Esophagus muscularis mucosa (tissue), 4 donors: Measurements from ENCODE around the gene FANCC. TPM values are rescaled to one million over a fixed set of nuclear protein-coding genes. Genes with fewer than 3 reads are reported as not detected.

Experiments
- DNase-seq: peaks from one replicate; pipeline ENCODE4 v3.0.0-alpha.2; 2017; ENCODE audit errors: extremely low spot score
- H3K27ac ChIP-seq, 4 donors: fragments of 200-600 bp; sonication (generic); replicated peaks in 1 of 4; 1 replicate in 3 of 4; 2 replicates in 1 of 4; pipeline ENCODE4 v1.5.1; 2016 to 2019; ENCODE audit warnings: mild to moderate bottlenecking in 1 of 4
- H3K27me3 ChIP-seq, 4 donors: fragments of 200-600 bp; sonication (generic); one replicate each; pipeline versions ENCODE4 v1.5.1 to v1.6.0; 2016 to 2019
- H3K36me3 ChIP-seq, 4 donors: fragments of 200-600 bp; sonication (generic); one replicate each; pipeline ENCODE4 v1.5.1; 2016 to 2019
- H3K4me1 ChIP-seq, 4 donors: fragments of 200-600 bp; sonication (generic); one replicate each; pipeline ENCODE4 v1.5.1; 2016 to 2019
- H3K4me3 ChIP-seq, 4 donors: fragments of 200-600 bp; sonication (generic); 1 replicate in 2 of 4; 2 replicates in 2 of 4; pipeline ENCODE4 v1.5.1; 2016 to 2019; ENCODE audit warnings: mild to moderate bottlenecking in 4 of 4, moderate library complexity in 1 of 4
- H3K9me3 ChIP-seq, 4 donors: fragments of 200-600 bp; sonication (generic); 1 replicate in 3 of 4; 2 replicates in 1 of 4; pipeline ENCODE4 v1.5.1; 2016 to 2019
- EP300 ChIP-seq: sonication (generic); formaldehyde crosslinking; IDR thresholded peaks from one replicate; pipeline ENCODE4 v1.6.1; 2017; ENCODE audit warnings: antibody characterized with exemption
- POLR2A ChIP-seq: fragments of 450-650 bp; IDR thresholded peaks from one replicate; pipeline ENCODE4 v1.6.1; 2017; ENCODE audit warnings: antibody characterized with exemption, moderate library complexity, mild to moderate bottlenecking, low read depth
- POLR2AphosphoS5 ChIP-seq, 2 donors: sonication (generic); formaldehyde crosslinking; IDR thresholded peaks; one replicate each; pipeline ENCODE4 v1.6.1; 2017; ENCODE audit warnings: antibody characterized with exemption in 2 of 2
- WGBS: methylation state at CpG from one replicate; pipeline ENCODE4 v1.1.5; 2018; 5-methylcytosine and 5-hydroxymethylcytosine counted together
- intact Hi-C: fragments of 100-400 bp; cut with DNase I; formaldehyde crosslinking; loops from one replicate; pipeline ENCODE4 v1.15.1; 2023
- total RNA-seq, 4 donors: library from RNA; depleted of rRNA; stranded (reverse); fragments of >200 nt; gene quantifications; one replicate each; pipeline versions ENCODE4 v1.1.0 to v1.2.1, GENCODE V29; 2016
- TF ChIP-seq, protein P1 (sequence below), 3 experiments: fragments of 200-600 bp in 2 of 3; fragments of 450-650 bp in 1 of 3; sonication (generic) in 2 of 3; IDR thresholded peaks; one replicate each; pipeline ENCODE4 v1.5.1; 2017 to 2019; ENCODE audit warnings: antibody characterized with exemption in 3 of 3, mild to moderate bottlenecking in 2 of 3, moderate library complexity in 1 of 3

FANCC gene
- total RNA-seq, 4 donors from 2014 or later, result 5.3 to 9.5 (median 6.8) TPM

DNA sequence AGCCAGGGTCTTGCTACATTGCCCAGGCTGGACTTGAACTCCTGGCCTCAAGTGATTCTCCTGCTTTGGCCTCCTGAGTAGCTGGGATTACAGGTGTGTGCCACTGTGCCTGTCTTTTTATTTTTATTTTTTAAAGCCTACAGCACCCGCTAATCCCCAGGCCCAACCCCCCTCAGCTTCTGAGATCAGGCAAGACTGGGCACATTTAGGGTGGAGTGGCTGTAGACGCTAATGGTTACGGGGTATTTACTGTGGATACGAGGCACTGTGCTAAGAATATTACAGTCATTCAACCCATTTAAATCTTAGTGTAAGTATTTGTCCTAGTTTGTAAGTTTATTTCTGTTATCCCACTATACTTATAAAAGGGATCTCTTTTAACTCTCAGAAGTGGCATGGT lies 175.2 kb downstream of the FANCC start:
- peak overlapping the region in 3 of 4 donors; percentile 56 to 77 (median 67) for H3K27ac ChIP-seq
- no peak overlapping the region for H3K4me3 ChIP-seq
- TF ChIP-seq, protein P1, sequence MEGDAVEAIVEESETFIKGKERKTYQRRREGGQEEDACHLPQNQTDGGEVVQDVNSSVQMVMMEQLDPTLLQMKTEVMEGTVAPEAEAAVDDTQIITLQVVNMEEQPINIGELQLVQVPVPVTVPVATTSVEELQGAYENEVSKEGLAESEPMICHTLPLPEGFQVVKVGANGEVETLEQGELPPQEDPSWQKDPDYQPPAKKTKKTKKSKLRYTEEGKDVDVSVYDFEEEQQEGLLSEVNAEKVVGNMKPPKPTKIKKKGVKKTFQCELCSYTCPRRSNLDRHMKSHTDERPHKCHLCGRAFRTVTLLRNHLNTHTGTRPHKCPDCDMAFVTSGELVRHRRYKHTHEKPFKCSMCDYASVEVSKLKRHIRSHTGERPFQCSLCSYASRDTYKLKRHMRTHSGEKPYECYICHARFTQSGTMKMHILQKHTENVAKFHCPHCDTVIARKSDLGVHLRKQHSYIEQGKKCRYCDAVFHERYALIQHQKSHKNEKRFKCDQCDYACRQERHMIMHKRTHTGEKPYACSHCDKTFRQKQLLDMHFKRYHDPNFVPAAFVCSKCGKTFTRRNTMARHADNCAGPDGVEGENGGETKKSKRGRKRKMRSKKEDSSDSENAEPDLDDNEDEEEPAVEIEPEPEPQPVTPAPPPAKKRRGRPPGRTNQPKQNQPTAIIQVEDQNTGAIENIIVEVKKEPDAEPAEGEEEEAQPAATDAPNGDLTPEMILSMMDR (IDR thresholded peaks at IDR 0.05), result no peak
- TF ChIP-seq POLR2A, result no peak
- peaks cover 5 to 44% (median 31%) of the 10 kb centered on the region in 4 donors for H3K4me1 ChIP-seq
- DNase-seq, result no peak
- H3K27me3 ChIP-seq, result no peaks in the 10 kb centered on the region
- 96% methylated on average over 4 of the region's 4 CpGs for WGBS
- H3K36me3 ChIP-seq, result no peaks in the 10 kb centered on the region
- H3K9me3 ChIP-seq, result no peaks in the 10 kb centered on the region
- intact Hi-C loops, result no loop called here

DNA sequence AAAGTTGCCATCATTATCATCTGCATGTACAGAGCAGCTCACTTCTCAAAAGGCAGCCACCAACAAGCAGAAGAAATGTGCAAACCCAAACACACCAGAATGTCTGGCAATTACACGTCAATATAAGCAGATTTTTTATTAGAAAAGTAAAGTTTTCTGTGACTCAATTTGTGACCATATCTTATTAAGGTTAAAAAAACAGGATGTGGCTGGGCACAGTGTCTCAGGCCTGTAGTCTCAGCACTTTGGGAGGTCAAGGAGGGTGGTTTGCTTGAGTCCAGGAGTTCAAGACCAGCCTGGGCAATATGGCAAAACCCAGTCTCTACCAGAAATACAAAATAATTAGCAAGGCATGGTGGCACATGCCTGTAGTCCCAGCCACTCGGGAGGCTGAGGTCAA lies 176.7 kb downstream of the FANCC start:
- H3K27me3 ChIP-seq, result no peaks in the 10 kb centered on the region
- WGBS, result 73% methylated on average over 2 of the region's 2 CpGs
- DNase-seq, result no peak
- no peaks in the 10 kb centered on the region for H3K9me3 ChIP-seq
- H3K27ac ChIP-seq, result peak overlapping the region in 1 of 4 donors; percentile 2
- intact Hi-C loops, result no loop called here
- no peak overlapping the region for H3K4me3 ChIP-seq
- TF ChIP-seq, protein P1 (IDR thresholded peaks at IDR 0.05), result no peak
- H3K4me1 ChIP-seq, result peaks cover 5 to 47% (median 31%) of the 10 kb centered on the region in 4 donors
- no peaks in the 10 kb centered on the region for H3K36me3 ChIP-seq

DNA sequence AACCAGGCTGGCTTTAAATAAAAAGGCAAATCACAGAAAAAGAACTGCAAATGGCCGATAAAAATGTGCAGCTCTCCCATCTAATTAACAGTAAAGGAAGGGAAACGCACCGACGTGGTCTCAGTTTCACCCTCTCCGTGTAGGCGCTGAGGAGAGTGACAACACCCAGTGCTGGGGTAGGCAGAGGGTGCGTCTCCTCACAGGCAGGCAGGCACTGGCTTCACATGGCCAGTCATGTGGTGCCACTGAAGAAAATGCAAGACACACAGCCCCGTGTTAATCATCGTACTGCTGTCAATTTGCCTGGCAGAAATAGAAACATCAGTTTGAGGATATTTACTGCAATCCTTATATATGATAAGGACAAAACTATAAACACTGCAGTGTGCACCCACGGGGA lies 178.4 kb downstream of the FANCC start:
- H3K36me3 ChIP-seq, result peaks cover 0 to 6% (median 0%) of the 10 kb centered on the region in 4 donors
- peaks cover 5 to 39% (median 24%) of the 10 kb centered on the region in 4 donors for H3K4me1 ChIP-seq
- no peak overlapping the region for H3K4me3 ChIP-seq
- no peaks in the 10 kb centered on the region for H3K9me3 ChIP-seq
- intact Hi-C loops, result loop anchor here (10.0 kb wide), 1 partner anchor 126 kb away; no protein-coding TSS in a partner anchor
- 97% methylated on average over 10 of the region's 10 CpGs for WGBS
- TF ChIP-seq POLR2AphosphoS5 (IDR thresholded peaks at IDR 0.05) (no peak), EP300 (no peak), POLR2A (no peak)
- TF ChIP-seq, protein P1 (IDR thresholded peaks at IDR 0.05), result no peak
- H3K27me3 ChIP-seq, result no peaks in the 10 kb centered on the region
- DNase-seq, result no peak
- peak overlapping the region in 2 of 4 donors; percentile 32 to 50 for H3K27ac ChIP-seq

DNA sequence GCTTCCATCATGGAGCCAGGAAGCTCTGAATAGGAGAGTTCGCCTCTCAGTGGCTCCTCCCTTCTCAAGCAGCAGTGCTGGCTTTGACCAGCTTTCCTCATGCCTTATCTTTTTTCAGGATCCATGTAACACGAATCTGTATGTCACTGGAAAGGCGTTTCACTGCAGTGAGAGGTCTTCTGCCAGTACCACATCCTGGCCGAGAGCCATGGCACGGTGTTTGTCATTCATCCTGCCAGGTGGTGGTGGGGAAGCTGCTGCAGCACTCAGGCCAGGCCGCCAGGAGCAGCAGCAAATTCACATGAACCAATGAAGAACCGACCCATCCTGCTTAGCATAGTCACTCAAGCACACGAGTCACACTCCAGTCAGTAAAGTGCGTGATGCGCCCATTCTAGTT lies 179.0 kb downstream of the FANCC start:
- Histone ChIP-seq H3K27me3 (no peaks in the 10 kb centered on the region), H3K36me3 (peaks cover 0 to 6% (median 0%) of the 10 kb centered on the region in 4 donors), H3K9me3 (no peaks in the 10 kb centered on the region), H3K4me1 (peaks cover 2 to 32% (median 19%) of the 10 kb centered on the region in 4 donors), H3K27ac (peak overlapping the region; percentile 13 to 58 (median 41)), H3K4me3 (no peak overlapping the region)
- DNase-seq, result no peak
- WGBS, result 83% methylated on average over 10 of the region's 10 CpGs
- no peak for TF ChIP-seq POLR2AphosphoS5 (IDR thresholded peaks at IDR 0.05)
- TF ChIP-seq, protein P1 (IDR thresholded peaks at IDR 0.05), result peak in 1 of 3 experiments; percentile 7
- intact Hi-C loops, result loop anchor here (10.0 kb wide), 1 partner anchor 126 kb away; no protein-coding TSS in a partner anchor

DNA sequence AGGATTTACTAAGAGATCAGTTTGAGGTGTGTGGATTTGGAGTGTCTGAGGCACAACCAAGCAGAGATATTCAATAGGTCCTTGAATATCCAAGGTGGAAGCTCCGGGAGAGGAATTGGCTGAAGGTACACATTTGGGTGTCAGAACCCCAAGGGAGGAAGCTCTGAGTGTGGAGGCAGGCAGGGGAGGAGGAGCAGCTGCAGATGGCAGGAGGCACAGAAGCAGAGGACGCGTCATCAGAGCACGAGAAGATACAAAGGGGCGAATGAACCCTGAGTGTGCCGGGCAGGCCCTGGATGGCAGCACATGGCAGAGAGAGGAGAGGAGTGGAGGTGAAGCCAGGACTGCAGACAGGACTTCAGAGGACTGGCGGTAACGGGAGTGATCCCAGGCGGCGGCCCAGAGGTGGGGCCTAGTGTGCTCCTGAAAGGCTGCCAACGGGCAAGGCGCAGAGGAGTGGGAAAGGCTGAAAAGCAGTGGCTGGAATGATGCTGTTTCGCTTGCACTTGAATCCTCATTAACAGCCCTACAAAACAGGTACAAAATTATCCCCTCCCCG lies 179.8 kb downstream of the FANCC start:
- Histone ChIP-seq H3K27me3 (no peaks in the 10 kb centered on the region), H3K27ac (peak overlapping the region; percentile 10 to 58 (median 41)), H3K4me1 (peaks cover 0 to 24% (median 12%) of the 10 kb centered on the region in 4 donors), H3K4me3 (no peak overlapping the region), H3K9me3 (no peaks in the 10 kb centered on the region), H3K36me3 (peaks cover 0 to 6% (median 0%) of the 10 kb centered on the region in 4 donors)
- no peak for TF ChIP-seq EP300
- no peak for TF ChIP-seq POLR2AphosphoS5 (IDR thresholded peaks at IDR 0.05)
- no peak for TF ChIP-seq POLR2A
- TF ChIP-seq, protein P1 (IDR thresholded peaks at IDR 0.05), result no peak
- WGBS, result 75% methylated on average over 14 of the region's 14 CpGs
- no peak for DNase-seq
- intact Hi-C loops, result loop anchor here (10.0 kb wide), 1 partner anchor 127 kb away; no protein-coding TSS in a partner anchor
